ENCODE data around the gene COL11A2.

The COL11A2 gene

GRCh38 chr6:33192671-33193602 is 670 bp upstream of the COL11A2 start:
- peaks cover 52% of the 10 kb centered on the region for H3K27me3 Mint-ChIP-seq
- intact Hi-C loops (cut with micrococcal nuclease): no loop called here
- peak overlapping the region; percentile 68 for H3K4me3 Mint-ChIP-seq
- H3K9me3 Mint-ChIP-seq: no peaks in the 10 kb centered on the region
- peaks cover 42% of the 10 kb centered on the region for H3K36me3 Mint-ChIP-seq (ENCODE audit: low read depth)
- H3K4me1 Mint-ChIP-seq (ENCODE audit: low read depth): peaks cover 35% of the 10 kb centered on the region
- H3K27ac Mint-ChIP-seq: no peak overlapping the region

GRCh38 chr6:33191383-33192104 is 723 bp downstream of the COL11A2 start:
- H3K4me3 Mint-ChIP-seq: no peak overlapping the region

DNA sequence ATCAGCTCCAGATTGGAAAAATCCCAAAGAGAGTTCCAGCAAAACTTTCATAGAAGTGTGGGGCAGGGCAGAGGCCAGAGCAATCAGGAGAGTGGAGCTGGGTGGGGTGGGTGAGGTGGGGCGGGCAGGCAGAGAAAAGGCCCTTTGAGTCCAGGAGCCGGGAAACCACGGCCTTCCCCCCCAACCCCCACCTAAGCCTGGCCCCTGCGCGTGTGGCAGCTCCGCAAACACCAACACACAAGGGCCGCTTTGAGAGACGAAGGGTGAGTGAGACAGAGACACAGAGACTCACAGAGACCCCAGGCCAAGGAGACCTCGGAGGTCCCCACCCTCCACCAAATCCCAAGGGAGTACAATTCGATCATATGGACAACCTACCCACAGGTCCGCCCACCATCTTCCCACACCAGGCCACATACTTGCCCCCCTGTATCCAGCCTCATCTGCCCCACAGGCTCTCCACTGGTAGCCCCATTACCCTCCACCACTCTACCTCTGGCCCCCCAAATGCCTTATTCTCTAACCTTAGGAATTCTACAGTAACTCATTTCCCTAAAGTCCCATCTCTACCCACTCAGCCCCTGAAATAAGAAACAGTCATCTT is 1.7 kb downstream of the COL11A2 start:
- no peak overlapping the region for H3K4me3 Mint-ChIP-seq
- H3K9me3 Mint-ChIP-seq: no peaks in the 10 kb centered on the region
- no peak overlapping the region for H3K27ac Mint-ChIP-seq
- H3K27me3 Mint-ChIP-seq: peaks cover 72% of the 10 kb centered on the region
- peaks cover 14% of the 10 kb centered on the region for H3K4me1 Mint-ChIP-seq (ENCODE audit: low read depth)
- intact Hi-C loops (cut with micrococcal nuclease): no loop called here
- peaks cover 18% of the 10 kb centered on the region for H3K36me3 Mint-ChIP-seq (ENCODE audit: low read depth)

More at GRCh38 chr6:33191383-33192104, 723 bp downstream of the COL11A2 start:
- no peak overlapping the region for H3K27ac Mint-ChIP-seq
- intact Hi-C loops (cut with micrococcal nuclease): no loop called here
- peaks cover 23% of the 10 kb centered on the region for H3K4me1 Mint-ChIP-seq (ENCODE audit: low read depth)
- peaks cover 28% of the 10 kb centered on the region for H3K36me3 Mint-ChIP-seq (ENCODE audit: low read depth)
- no peaks in the 10 kb centered on the region for H3K9me3 Mint-ChIP-seq
- peaks cover 63% of the 10 kb centered on the region for H3K27me3 Mint-ChIP-seq

DNA sequence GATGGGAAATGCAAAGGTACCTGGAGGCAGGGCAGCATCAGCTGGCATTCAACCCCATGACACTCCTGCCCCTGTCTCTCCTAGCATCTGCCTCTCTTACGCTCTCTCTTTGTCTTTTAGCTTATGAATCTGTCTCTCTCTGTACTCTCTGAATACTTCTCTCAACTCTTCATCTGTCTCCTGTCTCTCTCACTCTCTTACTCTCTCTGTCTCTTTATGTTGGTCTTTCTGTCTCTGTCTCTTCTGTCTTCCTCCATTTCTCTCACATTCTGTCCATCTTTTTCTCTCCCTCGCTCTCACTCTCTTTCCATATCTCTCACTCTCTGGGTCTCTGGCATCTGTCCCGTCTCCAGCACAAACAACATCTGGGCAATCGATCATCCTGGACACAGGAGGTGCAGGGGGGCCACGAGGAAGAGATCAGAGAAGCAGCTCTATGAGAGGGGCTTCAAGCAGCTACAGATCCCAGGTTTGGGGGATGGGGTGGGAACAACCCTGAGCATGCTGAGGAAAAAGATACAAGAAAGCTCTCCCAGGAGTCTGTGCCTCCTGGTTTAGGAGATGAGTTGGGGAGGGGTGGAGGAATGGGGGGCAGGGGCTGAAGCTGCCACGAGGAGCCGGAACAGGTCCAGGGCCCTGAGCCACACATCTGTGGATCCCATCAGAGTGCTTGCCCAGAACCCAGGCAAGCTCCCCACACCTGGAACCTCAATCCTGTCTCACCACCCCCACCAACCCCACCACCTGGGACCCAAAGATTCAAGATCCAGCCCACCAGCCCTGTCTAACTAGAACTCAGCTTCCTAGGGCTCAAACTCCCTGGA is 2.4 kb downstream of the COL11A2 start:
- Mint-ChIP-seq H3K27me3 (peaks cover 80% of the 10 kb centered on the region), H3K36me3 (ENCODE audit: low read depth) (peaks cover 11% of the 10 kb centered on the region), H3K27ac (no peak overlapping the region), H3K4me3 (no peak overlapping the region), H3K4me1 (ENCODE audit: low read depth) (peaks cover 13% of the 10 kb centered on the region), H3K9me3 (no peaks in the 10 kb centered on the region)
- intact Hi-C loops (cut with micrococcal nuclease): no loop called here

GRCh38 chr6:33189164-33189563 is 3.1 kb downstream of the COL11A2 start:
- Mint-ChIP-seq H3K27me3 (peaks cover 84% of the 10 kb centered on the region), H3K4me3 (no peak overlapping the region), H3K4me1 (ENCODE audit: low read depth) (peaks cover 13% of the 10 kb centered on the region), H3K27ac (no peak overlapping the region), H3K36me3 (ENCODE audit: low read depth) (peaks cover 4% of the 10 kb centered on the region), H3K9me3 (no peaks in the 10 kb centered on the region)
- intact Hi-C loops (cut with micrococcal nuclease): no loop called here

GRCh38 chr6:33187809-33188208 is 4.5 kb downstream of the COL11A2 start:
- Mint-ChIP-seq H3K36me3 (ENCODE audit: low read depth) (peaks cover 7% of the 10 kb centered on the region), H3K9me3 (peaks cover 9% of the 10 kb centered on the region), H3K4me1 (ENCODE audit: low read depth) (peaks cover 10% of the 10 kb centered on the region), H3K4me3 (no peak overlapping the region), H3K27ac (no peak overlapping the region), H3K27me3 (peaks cover 77% of the 10 kb centered on the region)
- intact Hi-C loops (cut with micrococcal nuclease): no loop called here

DNA sequence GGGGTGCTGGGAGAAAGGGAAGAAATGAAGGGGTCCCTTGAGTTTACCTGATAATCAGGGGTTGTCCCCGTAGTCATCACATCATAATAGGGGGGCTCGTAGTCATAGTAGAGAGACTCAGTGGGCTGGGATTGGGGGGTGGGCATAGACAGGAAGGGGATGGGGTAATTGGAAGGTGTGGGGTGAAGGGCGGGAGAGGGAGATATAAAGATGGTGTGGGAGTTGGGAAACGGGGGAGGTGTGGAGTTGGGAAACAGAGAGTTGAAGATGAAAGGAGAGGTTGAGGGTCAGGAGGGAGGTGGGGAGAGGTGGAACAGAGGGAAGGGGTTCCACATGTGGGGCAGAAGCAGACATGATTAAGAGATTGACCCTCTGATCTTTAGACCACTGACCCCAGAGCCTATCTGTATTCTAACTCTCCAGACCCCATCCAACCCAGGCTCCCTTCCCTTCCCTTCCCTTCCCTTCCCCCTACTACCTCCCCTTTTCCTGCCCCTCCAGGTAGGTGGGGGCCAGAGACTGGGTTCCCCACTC is 6.5 kb downstream of the COL11A2 start:
- Mint-ChIP-seq H3K9me3 (peaks cover 12% of the 10 kb centered on the region), H3K27ac (no peak overlapping the region), H3K4me3 (no peak overlapping the region), H3K27me3 (peaks cover 60% of the 10 kb centered on the region), H3K36me3 (ENCODE audit: low read depth) (peaks cover 10% of the 10 kb centered on the region), H3K4me1 (ENCODE audit: low read depth) (no peaks in the 10 kb centered on the region)
- intact Hi-C loops (cut with micrococcal nuclease): no loop called here

DNA sequence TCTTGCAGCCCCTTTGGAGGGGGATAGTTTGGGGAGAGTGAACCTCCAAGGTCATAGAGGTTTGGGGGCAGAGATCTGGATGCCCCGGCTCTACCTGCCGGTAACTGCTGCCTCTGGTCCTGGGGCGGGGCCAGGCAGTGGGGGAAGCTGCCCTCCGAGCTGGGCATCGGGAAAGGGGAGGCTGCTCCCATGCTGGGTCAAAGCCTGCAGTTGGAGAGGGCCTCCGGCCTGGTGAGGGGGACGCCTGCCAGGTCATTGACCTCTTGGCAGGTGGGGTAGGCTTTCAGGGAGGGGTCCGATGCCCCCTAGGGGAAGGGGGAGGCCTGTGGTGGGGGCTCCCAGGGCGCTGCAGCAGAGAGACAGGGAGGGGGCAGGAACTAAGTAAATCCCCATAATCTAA is 7.1 kb downstream of the COL11A2 start:
- Mint-ChIP-seq H3K4me3 (no peak overlapping the region), H3K9me3 (peaks cover 12% of the 10 kb centered on the region), H3K27me3 (peaks cover 56% of the 10 kb centered on the region), H3K27ac (no peak overlapping the region), H3K36me3 (ENCODE audit: low read depth) (peaks cover 10% of the 10 kb centered on the region), H3K4me1 (ENCODE audit: low read depth) (no peaks in the 10 kb centered on the region)
- intact Hi-C loops (cut with micrococcal nuclease): no loop called here

DNA sequence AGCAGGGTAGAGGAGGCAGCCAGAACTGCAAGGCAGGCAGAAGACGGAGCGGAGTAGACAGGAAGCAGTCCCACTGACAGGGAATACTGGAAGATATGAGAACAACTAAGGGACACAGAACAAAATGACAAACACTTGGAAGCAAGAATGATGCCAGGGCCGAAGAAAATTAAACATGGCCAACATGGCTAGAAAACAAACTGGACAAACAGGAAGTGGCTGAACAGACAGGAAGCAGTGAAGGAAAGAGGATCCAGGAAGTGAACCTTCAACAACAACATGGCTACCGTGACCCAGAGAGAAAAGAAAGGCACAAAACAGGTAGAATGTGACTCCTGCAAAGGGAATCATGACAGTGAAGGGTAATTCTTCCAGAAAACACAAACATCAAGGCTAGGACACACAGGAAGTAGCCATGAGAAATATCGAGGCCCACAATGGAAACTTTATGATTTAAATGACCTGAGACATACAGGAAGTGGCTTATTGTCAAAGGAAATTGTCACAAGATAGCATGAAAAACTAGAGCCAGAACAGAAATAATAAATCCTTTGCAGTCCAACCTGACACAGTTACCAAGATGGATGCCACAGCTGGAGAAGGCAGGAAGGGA is 9.1 kb downstream of the COL11A2 start:
- peaks cover 48% of the 10 kb centered on the region for H3K27me3 Mint-ChIP-seq
- no peak overlapping the region for H3K4me3 Mint-ChIP-seq
- H3K27ac Mint-ChIP-seq: no peak overlapping the region
- H3K9me3 Mint-ChIP-seq: peaks cover 12% of the 10 kb centered on the region
- H3K36me3 Mint-ChIP-seq (ENCODE audit: low read depth): peaks cover 10% of the 10 kb centered on the region
- intact Hi-C loops (cut with micrococcal nuclease): no loop called here
- H3K4me1 Mint-ChIP-seq (ENCODE audit: low read depth): no peaks in the 10 kb centered on the region

DNA sequence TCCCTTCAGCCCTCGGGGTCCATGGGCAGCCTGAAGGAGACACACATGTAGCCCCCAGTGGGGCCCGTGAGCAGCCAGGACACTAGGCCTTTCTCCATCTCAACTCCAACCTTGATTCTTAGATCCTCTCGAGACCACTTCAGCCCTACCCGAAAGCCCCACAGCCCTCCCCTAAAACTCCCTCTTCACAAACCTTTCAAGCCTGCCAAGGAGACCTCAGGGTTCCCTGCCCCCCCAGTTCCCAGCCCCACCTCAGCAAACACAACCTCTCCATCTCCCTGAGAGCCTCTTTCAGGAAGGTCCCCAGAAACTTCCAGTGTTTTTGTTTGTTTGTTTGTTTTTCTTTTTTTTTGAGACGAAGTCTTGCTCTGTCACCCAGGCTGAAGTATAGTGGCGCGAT is 11.1 kb downstream of the COL11A2 start:
- intact Hi-C loops (cut with micrococcal nuclease): no loop called here
- H3K4me1 Mint-ChIP-seq (ENCODE audit: low read depth): no peaks in the 10 kb centered on the region
- no peak overlapping the region for H3K4me3 Mint-ChIP-seq
- H3K9me3 Mint-ChIP-seq: peaks cover 12% of the 10 kb centered on the region
- H3K27ac Mint-ChIP-seq: no peak overlapping the region
- peaks cover 10% of the 10 kb centered on the region for H3K36me3 Mint-ChIP-seq (ENCODE audit: low read depth)
- peaks cover 39% of the 10 kb centered on the region for H3K27me3 Mint-ChIP-seq

DNA sequence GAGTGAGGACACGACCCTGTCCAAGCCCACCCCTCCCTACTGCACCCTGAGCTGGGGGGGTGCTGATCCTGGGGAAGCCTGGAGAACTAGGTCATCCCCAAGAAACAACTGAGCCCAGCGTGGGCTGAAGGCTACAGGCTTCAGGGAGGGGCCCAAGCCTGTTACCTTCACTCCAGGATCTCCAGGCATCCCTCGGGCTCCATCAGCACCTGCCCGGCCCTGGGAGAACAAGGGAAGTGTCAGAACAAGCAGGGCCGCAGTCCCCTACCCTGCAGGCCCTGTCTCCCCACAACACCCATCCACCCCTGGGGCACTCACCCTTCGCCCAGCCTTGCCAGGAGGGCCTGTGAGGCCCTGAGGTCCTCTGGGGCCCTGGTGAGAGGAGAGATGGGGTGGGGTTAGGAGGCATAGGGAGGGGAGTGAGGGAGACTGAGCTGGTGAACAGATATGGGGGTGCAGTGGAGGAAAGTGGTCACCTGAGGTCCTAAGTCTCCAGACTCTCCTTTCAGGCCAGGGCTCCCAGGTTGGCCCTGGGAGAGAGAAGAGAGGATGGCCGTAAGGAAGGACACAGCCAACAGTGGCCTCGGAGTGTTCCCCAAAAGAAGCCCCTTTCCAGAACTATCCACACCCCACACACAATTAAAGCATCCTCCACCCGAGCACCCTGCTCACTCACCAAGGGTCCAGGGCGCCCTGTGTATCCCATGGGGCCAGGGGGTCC is 13.4 kb downstream of the COL11A2 start:
- H3K27me3 Mint-ChIP-seq: peaks cover 38% of the 10 kb centered on the region
- intact Hi-C loops (cut with micrococcal nuclease): no loop called here
- no peak overlapping the region for H3K4me3 Mint-ChIP-seq
- peaks cover 10% of the 10 kb centered on the region for H3K36me3 Mint-ChIP-seq (ENCODE audit: low read depth)
- H3K27ac Mint-ChIP-seq: no peak overlapping the region
- no peaks in the 10 kb centered on the region for H3K4me1 Mint-ChIP-seq (ENCODE audit: low read depth)
- peaks cover 12% of the 10 kb centered on the region for H3K9me3 Mint-ChIP-seq

- no peak overlapping the region for H3K27ac Mint-ChIP-seq
- no peak overlapping the region for H3K4me3 Mint-ChIP-seq
- H3K27me3 Mint-ChIP-seq: peaks cover 46% of the 10 kb centered on the region
- no peaks in the 10 kb centered on the region for H3K4me1 Mint-ChIP-seq (ENCODE audit: low read depth)
- peaks cover 4% of the 10 kb centered on the region for H3K9me3 Mint-ChIP-seq
- intact Hi-C loops (cut with micrococcal nuclease): no loop called here
- peaks cover 2% of the 10 kb centered on the region for H3K36me3 Mint-ChIP-seq (ENCODE audit: low read depth)
These were observed 14.5 kb downstream of the COL11A2 start for GRCh38 chr6:33177552-33178446.

All from dendritic cell treated with granulocyte-macrophage colony-stimulating factor and Interleukin-4, amounts not matched to agents 40 ng/mL and 50 ng/mL, for 4 days (primary cell).